ENCODE measurements around the gene WWC1. TPM values are rescaled to one million over a fixed set of nuclear protein-coding genes. Genes with fewer than 3 reads are reported as not detected.

WWC1 gene
- total RNA-seq, 1 donor from 2014 or later: 32.8 TPM

GRCh38 chr5:168301593-168302390 lies 10.3 kb downstream of the WWC1 start:
- Mint-ChIP-seq H3K36me3 (no peaks in the 10 kb centered on the region), H3K27me3 (ENCODE audit: low read depth) (no peaks in the 10 kb centered on the region), H3K9me3 (no peaks in the 10 kb centered on the region), H3K27ac (peak overlapping the region; percentile 50), H3K4me3 (no peak overlapping the region), H3K4me1 (peaks cover 24% of the 10 kb centered on the region)
- DNase-seq (ENCODE audit: low spot score in 2 of 2, unreplicated experiment in 2 of 2): no peak
- TF ChIP-seq, protein P1, sequence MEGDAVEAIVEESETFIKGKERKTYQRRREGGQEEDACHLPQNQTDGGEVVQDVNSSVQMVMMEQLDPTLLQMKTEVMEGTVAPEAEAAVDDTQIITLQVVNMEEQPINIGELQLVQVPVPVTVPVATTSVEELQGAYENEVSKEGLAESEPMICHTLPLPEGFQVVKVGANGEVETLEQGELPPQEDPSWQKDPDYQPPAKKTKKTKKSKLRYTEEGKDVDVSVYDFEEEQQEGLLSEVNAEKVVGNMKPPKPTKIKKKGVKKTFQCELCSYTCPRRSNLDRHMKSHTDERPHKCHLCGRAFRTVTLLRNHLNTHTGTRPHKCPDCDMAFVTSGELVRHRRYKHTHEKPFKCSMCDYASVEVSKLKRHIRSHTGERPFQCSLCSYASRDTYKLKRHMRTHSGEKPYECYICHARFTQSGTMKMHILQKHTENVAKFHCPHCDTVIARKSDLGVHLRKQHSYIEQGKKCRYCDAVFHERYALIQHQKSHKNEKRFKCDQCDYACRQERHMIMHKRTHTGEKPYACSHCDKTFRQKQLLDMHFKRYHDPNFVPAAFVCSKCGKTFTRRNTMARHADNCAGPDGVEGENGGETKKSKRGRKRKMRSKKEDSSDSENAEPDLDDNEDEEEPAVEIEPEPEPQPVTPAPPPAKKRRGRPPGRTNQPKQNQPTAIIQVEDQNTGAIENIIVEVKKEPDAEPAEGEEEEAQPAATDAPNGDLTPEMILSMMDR (IDR thresholded peaks at IDR 0.05; ENCODE audit: unreplicated experiment): no peak

- no peaks in the 10 kb centered on the region for H3K36me3 Mint-ChIP-seq
- TF ChIP-seq, protein P1 (IDR thresholded peaks at IDR 0.05; ENCODE audit: unreplicated experiment): no peak
Measured at GRCh38 chr5:168302785-168303184, 11.3 kb downstream of the WWC1 start.

DNA sequence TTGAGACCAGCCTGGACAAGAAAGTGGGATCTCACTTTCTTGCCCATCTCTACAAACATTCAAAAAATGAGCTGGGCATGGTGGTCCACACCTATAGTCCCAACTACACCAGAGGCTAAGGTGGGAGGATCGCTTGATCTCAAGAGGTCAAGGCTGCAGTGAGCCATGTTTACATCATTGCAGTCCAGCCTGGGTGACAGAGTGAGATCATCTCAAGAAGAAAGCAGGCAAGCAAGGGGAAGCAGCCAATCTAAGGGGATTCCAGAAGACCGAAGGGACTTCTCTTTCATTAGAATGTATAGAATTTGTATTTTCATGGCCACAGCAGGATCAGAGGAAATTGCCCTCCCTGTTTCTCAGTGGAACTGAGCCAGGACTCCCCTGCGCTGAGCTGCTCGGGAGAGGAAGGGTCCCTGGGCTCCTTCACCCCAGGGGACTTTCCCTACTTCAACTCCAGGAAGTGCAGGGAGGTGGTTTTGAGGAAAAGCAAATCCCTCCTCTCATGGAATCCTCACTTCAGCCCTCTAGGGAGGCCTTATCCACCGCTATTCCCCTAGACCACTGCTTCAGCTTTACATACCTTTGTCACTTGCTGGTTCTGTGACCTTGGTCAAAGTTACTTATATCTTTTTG lies 12.1 kb downstream of the WWC1 start:
- no peak for DNase-seq (ENCODE audit: low spot score in 2 of 2, unreplicated experiment in 2 of 2)
- Mint-ChIP-seq H3K4me3 (no peak overlapping the region), H3K27me3 (ENCODE audit: low read depth) (no peaks in the 10 kb centered on the region), H3K36me3 (no peaks in the 10 kb centered on the region), H3K9me3 (no peaks in the 10 kb centered on the region), H3K4me1 (peaks cover 24% of the 10 kb centered on the region), H3K27ac (no peak overlapping the region)
- TF ChIP-seq, protein P1 (IDR thresholded peaks at IDR 0.05; ENCODE audit: unreplicated experiment): no peak

More at GRCh38 chr5:168302785-168303184, 11.3 kb downstream of the WWC1 start:
- H3K4me1 Mint-ChIP-seq: peaks cover 24% of the 10 kb centered on the region
- no peak for DNase-seq (ENCODE audit: low spot score in 2 of 2, unreplicated experiment in 2 of 2)
- no peaks in the 10 kb centered on the region for H3K27me3 Mint-ChIP-seq (ENCODE audit: low read depth)
- H3K9me3 Mint-ChIP-seq: no peaks in the 10 kb centered on the region
- H3K27ac Mint-ChIP-seq: no peak overlapping the region
- H3K4me3 Mint-ChIP-seq: no peak overlapping the region

DNA sequence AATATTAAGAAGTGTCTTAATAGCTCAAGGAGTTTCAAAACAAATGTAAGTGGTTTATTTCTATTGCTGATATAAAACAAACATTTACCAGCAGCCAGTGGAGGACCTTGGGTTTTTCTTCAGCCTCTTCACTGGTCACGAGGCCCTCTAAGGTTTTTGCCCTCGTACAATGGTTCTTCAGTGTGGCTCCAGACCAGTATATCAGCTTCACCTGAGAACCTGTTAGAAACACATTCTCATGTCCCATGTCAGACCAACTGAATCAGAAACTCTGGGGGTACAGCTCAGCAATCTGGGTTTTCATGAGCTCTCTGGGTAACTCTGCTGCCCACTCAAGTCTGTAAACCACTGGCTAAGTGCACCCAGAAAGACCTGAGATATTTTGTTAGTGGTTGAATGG lies 12.9 kb downstream of the WWC1 start:
- no peaks in the 10 kb centered on the region for H3K36me3 Mint-ChIP-seq
- no peaks in the 10 kb centered on the region for H3K27me3 Mint-ChIP-seq (ENCODE audit: low read depth)
- H3K9me3 Mint-ChIP-seq: no peaks in the 10 kb centered on the region
- peaks cover 26% of the 10 kb centered on the region for H3K4me1 Mint-ChIP-seq
- H3K4me3 Mint-ChIP-seq: no peak overlapping the region
- TF ChIP-seq, protein P1 (IDR thresholded peaks at IDR 0.05; ENCODE audit: unreplicated experiment): no peak
- no peak for DNase-seq (ENCODE audit: low spot score in 2 of 2, unreplicated experiment in 2 of 2)
- H3K27ac Mint-ChIP-seq: no peak overlapping the region

DNA sequence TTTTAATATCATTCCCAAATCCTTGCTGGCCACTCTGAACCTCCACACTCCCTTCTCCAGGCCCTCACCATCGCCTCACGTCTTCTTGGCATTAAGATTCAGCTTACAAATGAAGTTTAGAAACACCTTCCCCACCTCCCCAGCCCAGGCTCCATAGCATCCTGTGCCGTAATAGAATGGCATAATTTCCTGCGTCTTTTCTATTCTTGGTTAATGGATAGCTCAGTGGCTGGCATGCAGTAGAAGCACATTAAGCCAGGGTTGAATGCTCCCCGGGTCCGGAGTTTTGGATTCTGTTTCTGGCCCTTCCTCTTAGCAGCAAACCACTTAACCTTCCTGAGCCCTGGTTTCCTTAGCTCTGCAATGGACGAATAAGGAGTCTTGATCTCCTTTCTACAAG lies 13.8 kb downstream of the WWC1 start:
- no peak for DNase-seq (ENCODE audit: low spot score in 2 of 2, unreplicated experiment in 2 of 2)
- H3K27ac Mint-ChIP-seq: no peak overlapping the region
- H3K9me3 Mint-ChIP-seq: no peaks in the 10 kb centered on the region
- no peaks in the 10 kb centered on the region for H3K36me3 Mint-ChIP-seq
- no peaks in the 10 kb centered on the region for H3K27me3 Mint-ChIP-seq (ENCODE audit: low read depth)
- H3K4me3 Mint-ChIP-seq: no peak overlapping the region
- H3K4me1 Mint-ChIP-seq: peaks cover 20% of the 10 kb centered on the region
- TF ChIP-seq, protein P1 (IDR thresholded peaks at IDR 0.05; ENCODE audit: unreplicated experiment): no peak

Measured in mesothelial cell of epicardium (in vitro differentiated cells).